ENCODE results near the gene FHL2.

The FHL2 gene

DNA sequence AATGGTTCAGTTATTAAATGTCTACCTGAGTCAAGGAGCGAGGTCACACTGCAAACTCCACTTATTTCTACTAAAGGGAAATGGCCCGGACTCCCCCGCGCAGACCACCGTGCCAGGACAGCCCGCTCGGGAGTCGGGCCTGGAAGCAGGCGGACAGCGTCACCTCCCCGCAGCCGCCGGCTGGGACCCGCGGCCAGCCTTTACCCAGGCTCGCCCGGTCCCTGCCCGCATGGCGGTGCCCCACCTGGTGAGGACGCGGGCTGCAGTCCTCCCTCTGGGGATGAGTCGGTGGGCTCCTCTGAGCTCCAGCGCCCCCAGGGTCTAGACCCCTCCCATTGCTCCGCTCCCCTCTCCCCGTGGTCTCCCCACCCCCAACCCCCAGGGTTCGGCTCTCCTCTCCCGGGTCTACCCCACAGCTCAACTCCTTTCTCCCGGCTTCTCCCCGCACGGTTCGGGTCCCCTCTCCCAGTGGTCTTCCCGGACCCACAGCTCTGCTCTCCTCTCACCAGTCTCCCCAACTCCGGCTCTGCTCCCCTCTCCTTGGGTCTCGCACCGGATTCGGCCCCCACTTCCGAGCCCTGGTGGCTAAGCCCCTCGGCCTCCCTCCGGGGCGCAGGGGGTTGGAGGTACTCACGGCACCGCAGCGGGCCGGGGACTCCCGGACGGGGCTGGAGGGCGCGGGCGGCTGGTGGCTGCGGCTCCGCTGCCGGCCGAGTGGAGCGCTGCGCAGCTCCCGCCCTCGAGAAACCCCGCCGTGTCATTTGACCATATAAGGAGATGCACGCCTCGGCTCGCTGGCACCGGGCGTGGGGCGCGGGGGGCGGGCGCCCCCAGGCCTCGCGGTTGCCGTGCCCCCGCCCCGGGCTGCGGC is at the start of gene FHL2:
FHL2 (minus strand) TSS at position 716 of the 871 bp plus-strand sequence. CDS start 12,535 bp downstream, outside the sequence.
- TF ChIP-seq, protein P1, sequence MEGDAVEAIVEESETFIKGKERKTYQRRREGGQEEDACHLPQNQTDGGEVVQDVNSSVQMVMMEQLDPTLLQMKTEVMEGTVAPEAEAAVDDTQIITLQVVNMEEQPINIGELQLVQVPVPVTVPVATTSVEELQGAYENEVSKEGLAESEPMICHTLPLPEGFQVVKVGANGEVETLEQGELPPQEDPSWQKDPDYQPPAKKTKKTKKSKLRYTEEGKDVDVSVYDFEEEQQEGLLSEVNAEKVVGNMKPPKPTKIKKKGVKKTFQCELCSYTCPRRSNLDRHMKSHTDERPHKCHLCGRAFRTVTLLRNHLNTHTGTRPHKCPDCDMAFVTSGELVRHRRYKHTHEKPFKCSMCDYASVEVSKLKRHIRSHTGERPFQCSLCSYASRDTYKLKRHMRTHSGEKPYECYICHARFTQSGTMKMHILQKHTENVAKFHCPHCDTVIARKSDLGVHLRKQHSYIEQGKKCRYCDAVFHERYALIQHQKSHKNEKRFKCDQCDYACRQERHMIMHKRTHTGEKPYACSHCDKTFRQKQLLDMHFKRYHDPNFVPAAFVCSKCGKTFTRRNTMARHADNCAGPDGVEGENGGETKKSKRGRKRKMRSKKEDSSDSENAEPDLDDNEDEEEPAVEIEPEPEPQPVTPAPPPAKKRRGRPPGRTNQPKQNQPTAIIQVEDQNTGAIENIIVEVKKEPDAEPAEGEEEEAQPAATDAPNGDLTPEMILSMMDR (IDR thresholded peaks at IDR 0.05; ENCODE audit: low read depth, low read length) = peak; percentile 14
- TF ChIP-seq, protein P2, sequence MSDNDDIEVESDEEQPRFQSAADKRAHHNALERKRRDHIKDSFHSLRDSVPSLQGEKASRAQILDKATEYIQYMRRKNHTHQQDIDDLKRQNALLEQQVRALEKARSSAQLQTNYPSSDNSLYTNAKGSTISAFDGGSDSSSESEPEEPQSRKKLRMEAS (IDR thresholded peaks at IDR 0.05; ENCODE audit: low read depth, low read length) = no peak
- DNase-seq (ENCODE audit: low read depth) = peak; percentile 52
- no peak within 1 kb of the TSS for H3K4me3 ChIP-seq (ENCODE audit: low read depth, low read length)

- no peak overlapping the region for H3K4me3 ChIP-seq (ENCODE audit: low read depth, low read length)
- TF ChIP-seq MYC (IDR thresholded peaks at IDR 0.05; ENCODE audit: low read depth, low read length) (no peak), POLR2A (IDR thresholded peaks at IDR 0.05; ENCODE audit: extremely low read depth, insufficient read length) (no peak)
- TF ChIP-seq, protein P2 (IDR thresholded peaks at IDR 0.05; ENCODE audit: low read depth, low read length) = no peak
- TF ChIP-seq, protein P1 (IDR thresholded peaks at IDR 0.05; ENCODE audit: low read depth, low read length) = no peak
- no peak for DNase-seq (ENCODE audit: low read depth)
Observed at GRCh38 chr2:105447476-105447875, 48.6 kb upstream of the FHL2 start.

DNA sequence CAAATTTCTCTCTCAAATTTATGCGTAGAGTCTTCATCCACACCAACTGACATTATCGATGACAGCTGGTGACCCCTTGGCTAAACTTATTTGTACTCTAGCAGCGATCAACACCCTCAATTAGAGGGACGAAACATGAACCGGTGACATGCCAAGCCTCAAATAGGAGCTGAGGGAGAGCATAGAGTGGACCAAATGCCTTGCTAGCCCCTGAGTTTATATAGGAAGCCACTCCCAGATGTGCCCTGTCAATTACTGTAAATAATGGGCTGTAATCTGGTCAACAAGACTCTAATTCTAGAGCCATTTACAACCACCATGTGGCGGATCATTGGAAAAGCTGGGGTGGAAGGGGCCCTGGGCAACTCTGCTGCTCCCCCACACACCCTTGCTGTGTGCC is 47.6 kb upstream of the FHL2 start:
- H3K4me3 ChIP-seq (ENCODE audit: low read depth, low read length) = no peak overlapping the region
- DNase-seq (ENCODE audit: low read depth) = no peak
- no peak for TF ChIP-seq POLR2A (IDR thresholded peaks at IDR 0.05; ENCODE audit: extremely low read depth, insufficient read length)
- no peak for TF ChIP-seq MYC (IDR thresholded peaks at IDR 0.05; ENCODE audit: low read depth, low read length)
- TF ChIP-seq, protein P1 (IDR thresholded peaks at IDR 0.05; ENCODE audit: low read depth, low read length) = no peak
- TF ChIP-seq, protein P2 (IDR thresholded peaks at IDR 0.05; ENCODE audit: low read depth, low read length) = no peak

GRCh38 chr2:105445976-105446375 is 47.1 kb upstream of the FHL2 start:
- no peak for DNase-seq (ENCODE audit: low read depth)
- no peak overlapping the region for H3K4me3 ChIP-seq (ENCODE audit: low read depth, low read length)

GRCh38 chr2:105445498-105445897 is 46.6 kb upstream of the FHL2 start:
- H3K4me3 ChIP-seq (ENCODE audit: low read depth, low read length) = no peak overlapping the region
- TF ChIP-seq MYC (IDR thresholded peaks at IDR 0.05; ENCODE audit: low read depth, low read length) (no peak), POLR2A (IDR thresholded peaks at IDR 0.05; ENCODE audit: extremely low read depth, insufficient read length) (no peak)
- TF ChIP-seq, protein P1 (IDR thresholded peaks at IDR 0.05; ENCODE audit: low read depth, low read length) = no peak
- TF ChIP-seq, protein P2 (IDR thresholded peaks at IDR 0.05; ENCODE audit: low read depth, low read length) = no peak
- DNase-seq (ENCODE audit: low read depth) = no peak

More at GRCh38 chr2:105445976-105446375, 47.1 kb upstream of the FHL2 start:
- no peak for TF ChIP-seq MYC (IDR thresholded peaks at IDR 0.05; ENCODE audit: low read depth, low read length)
- TF ChIP-seq, protein P2 (IDR thresholded peaks at IDR 0.05; ENCODE audit: low read depth, low read length) = no peak
- TF ChIP-seq, protein P1 (IDR thresholded peaks at IDR 0.05; ENCODE audit: low read depth, low read length) = no peak
- no peak for TF ChIP-seq POLR2A (IDR thresholded peaks at IDR 0.05; ENCODE audit: extremely low read depth, insufficient read length)

Measured in NB4 (cell line).